Fibroblast of lung (primary cell): ENCODE data around the gene DLG2.

Source experiments
- CTCF ChIP-seq, 2 donors: IDR thresholded peaks in 1 of 2; conservative IDR thresholded peaks in 1 of 2; 1 replicate in 1 of 2; 2 replicates in 1 of 2; pipeline ENCODE4 v1.5.1; 2011 to 2012; ENCODE audit warnings: low read length in 2 of 2, control low read depth in 1 of 2, inconsistent platforms in 1 of 2, low read depth in 1 of 2, mild to moderate bottlenecking in 1 of 2
- EZH2 ChIP-seq: IDR thresholded peaks from 2 replicates; pipeline ENCODE4 v1.5.1; 2012; ENCODE audit warnings: low read length, control low read depth, mild to moderate bottlenecking; ENCODE audit errors: missing control alignments

GRCh38 chr11:83766932-83767331 is 1860.2 kb downstream of the DLG2 start:
- TF ChIP-seq EZH2 (no peak), CTCF (conservative IDR thresholded peaks at IDR 0.05 in 1 of 2, IDR thresholded peaks at IDR 0.05 in 1 of 2; ENCODE audit: low read depth in 1 of 2, low read length in 2 of 2) (no peak)
